Measurements from ENCODE around the gene ADARB2. TPM values are rescaled to one million over a fixed set of nuclear protein-coding genes. Genes with fewer than 3 reads are reported as not detected.

The ADARB2 gene
- polyA plus RNA-seq, 1 of the 3 experiments (the other 2 are of a cell fraction): not detected

DNA sequence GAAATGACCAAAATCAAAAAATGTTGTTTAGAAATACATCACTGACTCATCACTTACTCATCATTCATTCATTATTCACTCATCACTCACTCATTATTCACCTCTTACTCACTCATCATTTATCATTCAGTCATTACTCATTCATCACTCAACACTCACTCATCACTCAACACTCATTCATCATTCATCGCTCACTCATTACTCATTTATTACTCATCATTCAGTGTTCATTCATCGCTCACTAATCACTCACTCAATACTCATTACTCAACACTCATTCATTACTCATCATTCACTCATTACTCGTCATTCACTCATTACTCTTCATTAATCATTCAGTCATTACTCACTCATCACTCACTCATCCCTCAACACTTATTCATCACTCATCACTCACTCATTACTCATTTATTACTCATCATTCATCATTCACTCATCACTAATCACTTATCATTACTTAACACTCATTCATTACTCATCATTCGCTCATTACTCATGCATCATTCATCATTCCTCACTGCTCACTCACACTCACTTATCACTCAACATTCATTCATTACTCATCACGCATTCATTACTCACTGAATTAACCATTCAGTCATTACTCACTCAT lies 238.5 kb downstream of the ADARB2 start:
- Histone ChIP-seq H4K20me1 (ENCODE audit: insufficient read depth) (no peaks in the 10 kb centered on the region), H3K4me2 (no peak overlapping the region), H3K9me2 (no peaks in the 10 kb centered on the region), H3K4me1 (ENCODE audit: control insufficient read depth in 1 of 2, insufficient read depth in 2 of 2, low read depth in 1 of 2, low read length in 1 of 2) (no peaks in the 10 kb centered on the region), H3K79me2 (ENCODE audit: insufficient read depth) (no peaks in the 10 kb centered on the region), H3K36me3 (replicated peaks in 1 of 2; ENCODE audit: control insufficient read depth in 1 of 2, insufficient read depth in 2 of 2, low read length in 1 of 2) (no peaks in the 10 kb centered on the region), H2AFZ (ENCODE audit: low read depth) (no peak overlapping the region), H3K9ac (no peak overlapping the region), H3K27me3 (ENCODE audit: insufficient read depth) (no peaks in the 10 kb centered on the region), H3K27ac (ENCODE audit: low read depth in 2 of 2, low read length in 1 of 2) (no peak overlapping the region), H3K4me3 (ENCODE audit: low read depth in 2 of 2, low read length in 1 of 2) (no peak overlapping the region), H3K9me3 (peaks cover 18% of the 10 kb centered on the region), H3F3A (replicated peaks; ENCODE audit: insufficient read depth) (peaks cover 18% of the 10 kb centered on the region)
- TF ChIP-seq, protein P1, sequence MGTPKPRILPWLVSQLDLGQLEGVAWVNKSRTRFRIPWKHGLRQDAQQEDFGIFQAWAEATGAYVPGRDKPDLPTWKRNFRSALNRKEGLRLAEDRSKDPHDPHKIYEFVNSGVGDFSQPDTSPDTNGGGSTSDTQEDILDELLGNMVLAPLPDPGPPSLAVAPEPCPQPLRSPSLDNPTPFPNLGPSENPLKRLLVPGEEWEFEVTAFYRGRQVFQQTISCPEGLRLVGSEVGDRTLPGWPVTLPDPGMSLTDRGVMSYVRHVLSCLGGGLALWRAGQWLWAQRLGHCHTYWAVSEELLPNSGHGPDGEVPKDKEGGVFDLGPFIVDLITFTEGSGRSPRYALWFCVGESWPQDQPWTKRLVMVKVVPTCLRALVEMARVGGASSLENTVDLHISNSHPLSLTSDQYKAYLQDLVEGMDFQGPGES (IDR thresholded peaks at IDR 0.05; ENCODE audit: low read depth, low read length): no peak
- TF ChIP-seq YY1 (IDR thresholded peaks at IDR 0.05; ENCODE audit: low read depth) (no peak), FOSL2 (IDR thresholded peaks at IDR 0.05; ENCODE audit: borderline replicate concordance, low read depth) (no peak)
- CTCF ChIA-PET: no interaction called here
- DNase-seq: no peak
- WGBS (ENCODE audit: low lambda C conversion rate): 44% methylated on average over 5 of the region's 5 CpGs
- POLR2A ChIA-PET: no interaction called here

DNA sequence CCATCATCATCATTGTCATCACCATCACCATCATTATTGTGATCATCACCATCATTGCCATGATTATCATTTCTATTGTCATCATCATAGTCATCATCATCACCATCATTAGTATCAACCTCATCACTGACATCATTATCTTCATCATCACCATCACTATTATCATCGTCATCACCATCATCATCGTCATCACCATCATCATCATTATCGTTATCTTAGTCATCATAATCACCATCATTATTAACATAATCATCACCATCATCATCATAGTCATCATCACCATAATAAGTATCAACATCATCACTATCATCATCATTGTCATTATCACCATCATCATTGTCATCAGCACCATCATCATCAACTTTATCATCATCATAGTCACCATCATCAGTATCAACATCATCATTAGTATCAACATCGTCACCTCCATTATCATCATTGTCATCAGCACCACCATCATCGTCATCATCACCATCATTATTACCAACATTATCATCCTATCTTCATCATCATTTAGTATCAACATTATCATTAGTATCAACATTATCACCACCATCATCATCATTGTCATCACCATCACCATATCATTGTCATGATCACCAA lies 241.3 kb downstream of the ADARB2 start:
- 46% methylated on average over 5 of the region's 5 CpGs for WGBS (ENCODE audit: low lambda C conversion rate)
- Histone ChIP-seq H3F3A (replicated peaks; ENCODE audit: insufficient read depth) (peaks cover 18% of the 10 kb centered on the region), H2AFZ (ENCODE audit: low read depth) (no peak overlapping the region), H3K4me1 (ENCODE audit: control insufficient read depth in 1 of 2, insufficient read depth in 2 of 2, low read depth in 1 of 2, low read length in 1 of 2) (no peaks in the 10 kb centered on the region), H3K27ac (ENCODE audit: low read depth in 2 of 2, low read length in 1 of 2) (no peak overlapping the region), H3K9ac (no peak overlapping the region), H3K4me2 (no peak overlapping the region), H3K79me2 (ENCODE audit: insufficient read depth) (no peaks in the 10 kb centered on the region), H4K20me1 (ENCODE audit: insufficient read depth) (no peaks in the 10 kb centered on the region), H3K27me3 (ENCODE audit: insufficient read depth) (no peaks in the 10 kb centered on the region), H3K4me3 (ENCODE audit: low read depth in 2 of 2, low read length in 1 of 2) (no peak overlapping the region), H3K36me3 (replicated peaks in 1 of 2; ENCODE audit: control insufficient read depth in 1 of 2, insufficient read depth in 2 of 2, low read length in 1 of 2) (no peaks in the 10 kb centered on the region), H3K9me2 (no peaks in the 10 kb centered on the region), H3K9me3 (peaks cover 18% of the 10 kb centered on the region; the same call in 1 of the 2 replicates)
- ChIA-PET POLR2A (no interaction called here), CTCF (no interaction called here)
- no peak for DNase-seq
- no peak for TF ChIP-seq FOSL2 (IDR thresholded peaks at IDR 0.05; ENCODE audit: borderline replicate concordance, low read depth)
- no peak for TF ChIP-seq GABPA (IDR thresholded peaks at IDR 0.05; ENCODE audit: low read depth)
- no peak for TF ChIP-seq ELF1 (IDR thresholded peaks at IDR 0.05)
- TF ChIP-seq TEAD4 (IDR thresholded peaks at IDR 0.05; ENCODE audit: borderline replicate concordance, insufficient read depth): no peak
- no peak for TF ChIP-seq FOXJ3 (CRISPR knock-in tag; IDR thresholded peaks at IDR 0.05)
- TF ChIP-seq, protein P2, sequence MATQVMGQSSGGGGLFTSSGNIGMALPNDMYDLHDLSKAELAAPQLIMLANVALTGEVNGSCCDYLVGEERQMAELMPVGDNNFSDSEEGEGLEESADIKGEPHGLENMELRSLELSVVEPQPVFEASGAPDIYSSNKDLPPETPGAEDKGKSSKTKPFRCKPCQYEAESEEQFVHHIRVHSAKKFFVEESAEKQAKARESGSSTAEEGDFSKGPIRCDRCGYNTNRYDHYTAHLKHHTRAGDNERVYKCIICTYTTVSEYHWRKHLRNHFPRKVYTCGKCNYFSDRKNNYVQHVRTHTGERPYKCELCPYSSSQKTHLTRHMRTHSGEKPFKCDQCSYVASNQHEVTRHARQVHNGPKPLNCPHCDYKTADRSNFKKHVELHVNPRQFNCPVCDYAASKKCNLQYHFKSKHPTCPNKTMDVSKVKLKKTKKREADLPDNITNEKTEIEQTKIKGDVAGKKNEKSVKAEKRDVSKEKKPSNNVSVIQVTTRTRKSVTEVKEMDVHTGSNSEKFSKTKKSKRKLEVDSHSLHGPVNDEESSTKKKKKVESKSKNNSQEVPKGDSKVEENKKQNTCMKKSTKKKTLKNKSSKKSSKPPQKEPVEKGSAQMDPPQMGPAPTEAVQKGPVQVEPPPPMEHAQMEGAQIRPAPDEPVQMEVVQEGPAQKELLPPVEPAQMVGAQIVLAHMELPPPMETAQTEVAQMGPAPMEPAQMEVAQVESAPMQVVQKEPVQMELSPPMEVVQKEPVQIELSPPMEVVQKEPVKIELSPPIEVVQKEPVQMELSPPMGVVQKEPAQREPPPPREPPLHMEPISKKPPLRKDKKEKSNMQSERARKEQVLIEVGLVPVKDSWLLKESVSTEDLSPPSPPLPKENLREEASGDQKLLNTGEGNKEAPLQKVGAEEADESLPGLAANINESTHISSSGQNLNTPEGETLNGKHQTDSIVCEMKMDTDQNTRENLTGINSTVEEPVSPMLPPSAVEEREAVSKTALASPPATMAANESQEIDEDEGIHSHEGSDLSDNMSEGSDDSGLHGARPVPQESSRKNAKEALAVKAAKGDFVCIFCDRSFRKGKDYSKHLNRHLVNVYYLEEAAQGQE (IDR thresholded peaks at IDR 0.05; ENCODE audit: low read depth, low read length): no peak
- TF ChIP-seq, protein P3, sequence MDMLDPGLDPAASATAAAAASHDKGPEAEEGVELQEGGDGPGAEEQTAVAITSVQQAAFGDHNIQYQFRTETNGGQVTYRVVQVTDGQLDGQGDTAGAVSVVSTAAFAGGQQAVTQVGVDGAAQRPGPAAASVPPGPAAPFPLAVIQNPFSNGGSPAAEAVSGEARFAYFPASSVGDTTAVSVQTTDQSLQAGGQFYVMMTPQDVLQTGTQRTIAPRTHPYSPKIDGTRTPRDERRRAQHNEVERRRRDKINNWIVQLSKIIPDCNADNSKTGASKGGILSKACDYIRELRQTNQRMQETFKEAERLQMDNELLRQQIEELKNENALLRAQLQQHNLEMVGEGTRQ (IDR thresholded peaks at IDR 0.05; ENCODE audit: borderline replicate concordance, low read depth, low read length): no peak
- TF ChIP-seq, protein P4, sequence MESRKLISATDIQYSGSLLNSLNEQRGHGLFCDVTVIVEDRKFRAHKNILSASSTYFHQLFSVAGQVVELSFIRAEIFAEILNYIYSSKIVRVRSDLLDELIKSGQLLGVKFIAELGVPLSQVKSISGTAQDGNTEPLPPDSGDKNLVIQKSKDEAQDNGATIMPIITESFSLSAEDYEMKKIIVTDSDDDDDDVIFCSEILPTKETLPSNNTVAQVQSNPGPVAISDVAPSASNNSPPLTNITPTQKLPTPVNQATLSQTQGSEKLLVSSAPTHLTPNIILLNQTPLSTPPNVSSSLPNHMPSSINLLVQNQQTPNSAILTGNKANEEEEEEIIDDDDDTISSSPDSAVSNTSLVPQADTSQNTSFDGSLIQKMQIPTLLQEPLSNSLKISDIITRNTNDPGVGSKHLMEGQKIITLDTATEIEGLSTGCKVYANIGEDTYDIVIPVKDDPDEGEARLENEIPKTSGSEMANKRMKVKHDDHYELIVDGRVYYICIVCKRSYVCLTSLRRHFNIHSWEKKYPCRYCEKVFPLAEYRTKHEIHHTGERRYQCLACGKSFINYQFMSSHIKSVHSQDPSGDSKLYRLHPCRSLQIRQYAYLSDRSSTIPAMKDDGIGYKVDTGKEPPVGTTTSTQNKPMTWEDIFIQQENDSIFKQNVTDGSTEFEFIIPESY (IDR thresholded peaks at IDR 0.05; ENCODE audit: borderline replicate concordance, low read depth): no peak
- no peak for TF ChIP-seq FOXM1 (IDR thresholded peaks at IDR 0.05; ENCODE audit: low read depth)
- no peak for TF ChIP-seq RFX5 (IDR thresholded peaks at IDR 0.05; ENCODE audit: low read length)
- TF ChIP-seq RAD21 (IDR thresholded peaks at IDR 0.05; ENCODE audit: low read length): no peak
- TF ChIP-seq TAF1 (IDR thresholded peaks at IDR 0.05; ENCODE audit: borderline replicate concordance, low read depth, low read length): no peak
- TF ChIP-seq, protein P5, sequence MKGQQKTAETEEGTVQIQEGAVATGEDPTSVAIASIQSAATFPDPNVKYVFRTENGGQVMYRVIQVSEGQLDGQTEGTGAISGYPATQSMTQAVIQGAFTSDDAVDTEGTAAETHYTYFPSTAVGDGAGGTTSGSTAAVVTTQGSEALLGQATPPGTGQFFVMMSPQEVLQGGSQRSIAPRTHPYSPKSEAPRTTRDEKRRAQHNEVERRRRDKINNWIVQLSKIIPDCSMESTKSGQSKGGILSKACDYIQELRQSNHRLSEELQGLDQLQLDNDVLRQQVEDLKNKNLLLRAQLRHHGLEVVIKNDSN (IDR thresholded peaks at IDR 0.05; ENCODE audit: borderline replicate concordance, low read depth): no peak
